GM04504 (cell line): ENCODE results near the gene POLR3H.
A peak's percentile ranks its signal among the peaks of the same experiment; 100 is the strongest.

Experiments
- DNase-seq: peaks from one replicate; pipeline ENCODE4 v3.0.0-alpha.2; 2012; ENCODE audit warnings: low read depth

The POLR3H gene

GRCh38 chr22:41481925-41482318, 62.3 kb downstream of the POLR3H start:
- DNase-seq: no peak

GRCh38 chr22:41481131-41481830, 63.0 kb downstream of the POLR3H start:
- DNase-seq: peak; percentile 46

- DNase-seq: no peak
Measured at GRCh38 chr22:41480397-41480735, 63.9 kb downstream of the POLR3H start.

- DNase-seq: no peak
Measured at GRCh38 chr22:41479671-41480396, 64.4 kb downstream of the POLR3H start.

- DNase-seq: no peak
Measured at GRCh38 chr22:41478891-41479521, 65.3 kb downstream of the POLR3H start.

GRCh38 chr22:41478473-41478872, 65.8 kb downstream of the POLR3H start:
- DNase-seq: no peak
